ENCODE data around the gene ACAP3.

DNA sequence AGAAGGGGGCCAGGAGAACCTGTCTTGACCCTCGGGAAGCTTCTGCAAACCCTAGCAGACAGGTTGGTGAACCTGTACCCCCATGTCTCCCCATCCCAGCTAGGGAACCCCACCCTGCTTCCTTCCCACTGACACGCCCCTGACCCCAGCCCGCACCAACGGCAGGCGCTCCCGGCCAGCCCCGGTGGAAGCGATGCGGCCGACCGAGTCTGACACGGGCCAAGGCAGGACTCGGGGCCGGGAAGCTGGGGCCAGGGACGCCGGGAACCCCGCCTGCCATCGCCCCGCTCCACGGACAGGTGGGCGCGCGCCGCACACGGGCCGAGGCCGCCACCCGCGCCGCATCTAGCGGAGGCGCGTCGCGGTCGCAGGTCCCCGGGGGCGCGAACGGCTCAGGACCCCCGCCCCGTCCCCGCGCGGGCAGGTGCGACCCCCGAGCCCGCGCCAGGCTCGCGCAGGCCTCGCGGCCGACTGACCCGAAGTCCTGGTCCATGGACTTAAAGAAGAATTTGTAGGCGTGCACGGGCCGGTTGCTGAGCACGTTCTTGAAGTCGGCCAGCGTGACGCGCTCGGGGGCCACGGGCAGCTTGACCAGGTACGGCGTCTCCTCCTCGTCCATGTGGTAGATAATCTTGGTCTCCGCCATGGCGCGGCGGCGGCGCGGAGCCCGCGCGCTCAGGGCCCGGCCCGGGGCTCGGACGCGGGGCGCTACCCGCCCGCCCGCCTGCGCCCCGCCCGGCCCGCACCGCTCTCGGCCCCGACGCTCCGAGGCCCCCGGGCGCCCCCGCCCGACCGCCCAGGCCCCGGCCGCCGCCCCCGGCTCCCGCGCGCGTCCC lies 40.9 kb upstream of the ACAP3 start:
- TF ChIP-seq EP300 (IDR thresholded peaks at IDR 0.05), result no peak
- TF ChIP-seq, protein P1, sequence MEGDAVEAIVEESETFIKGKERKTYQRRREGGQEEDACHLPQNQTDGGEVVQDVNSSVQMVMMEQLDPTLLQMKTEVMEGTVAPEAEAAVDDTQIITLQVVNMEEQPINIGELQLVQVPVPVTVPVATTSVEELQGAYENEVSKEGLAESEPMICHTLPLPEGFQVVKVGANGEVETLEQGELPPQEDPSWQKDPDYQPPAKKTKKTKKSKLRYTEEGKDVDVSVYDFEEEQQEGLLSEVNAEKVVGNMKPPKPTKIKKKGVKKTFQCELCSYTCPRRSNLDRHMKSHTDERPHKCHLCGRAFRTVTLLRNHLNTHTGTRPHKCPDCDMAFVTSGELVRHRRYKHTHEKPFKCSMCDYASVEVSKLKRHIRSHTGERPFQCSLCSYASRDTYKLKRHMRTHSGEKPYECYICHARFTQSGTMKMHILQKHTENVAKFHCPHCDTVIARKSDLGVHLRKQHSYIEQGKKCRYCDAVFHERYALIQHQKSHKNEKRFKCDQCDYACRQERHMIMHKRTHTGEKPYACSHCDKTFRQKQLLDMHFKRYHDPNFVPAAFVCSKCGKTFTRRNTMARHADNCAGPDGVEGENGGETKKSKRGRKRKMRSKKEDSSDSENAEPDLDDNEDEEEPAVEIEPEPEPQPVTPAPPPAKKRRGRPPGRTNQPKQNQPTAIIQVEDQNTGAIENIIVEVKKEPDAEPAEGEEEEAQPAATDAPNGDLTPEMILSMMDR (IDR thresholded peaks at IDR 0.05), result no peak
- TF ChIP-seq POLR2AphosphoS5 (IDR thresholded peaks at IDR 0.05), result no peak

Measured in sigmoid colon (tissue), 4 donors.